ENCODE measurements around the gene HOXD13.

HOXD13 gene

GRCh38 chr2:176079831-176080539 lies 12.5 kb upstream of the HOXD13 start (continued):
- TF ChIP-seq ZNF8 (CRISPR knock-in tag; IDR thresholded peaks at IDR 0.05): no peak

GRCh38 chr2:176080540-176081375 lies 11.8 kb upstream of the HOXD13 start:
- ATAC-seq: peak; percentile 2; the same call in 1 of the 3 replicates
- TF ChIP-seq ARNTL (CRISPR knock-in tag; IDR thresholded peaks at IDR 0.05; ENCODE audit: borderline replicate concordance, low read depth) (peak; percentile 68; the same call in 1 of the 2 replicates), CSRNP3 (CRISPR knock-in tag; IDR thresholded peaks at IDR 0.05) (no peak)

GRCh38 chr2:176081376-176081836 lies 11.1 kb upstream of the HOXD13 start:
- TF ChIP-seq ZNF70 (CRISPR knock-in tag; IDR thresholded peaks at IDR 0.05) (no peak), ZFP3 (CRISPR knock-in tag; IDR thresholded peaks at IDR 0.05) (no peak), ESRRG (CRISPR knock-in tag; IDR thresholded peaks at IDR 0.05) (no peak), ISL1 (CRISPR knock-in tag; IDR thresholded peaks at IDR 0.05) (no peak), ZNF565 (CRISPR knock-in tag; conservative IDR thresholded peaks at IDR 0.05; ENCODE audit: low read depth) (no peak), PATZ1 (CRISPR knock-in tag; IDR thresholded peaks at IDR 0.05; ENCODE audit: borderline replicate concordance) (no peak), RARB (CRISPR knock-in tag; IDR thresholded peaks at IDR 0.05) (no peak), BACH2 (CRISPR knock-in tag; IDR thresholded peaks at IDR 0.05; ENCODE audit: borderline replicate concordance) (no peak), ZNF8 (CRISPR knock-in tag; IDR thresholded peaks at IDR 0.05) (no peak), ZFP30 (CRISPR knock-in tag; IDR thresholded peaks at IDR 0.05) (no peak), TSHZ2 (CRISPR knock-in tag; IDR thresholded peaks at IDR 0.05) (no peak), CREB5 (CRISPR knock-in tag; IDR thresholded peaks at IDR 0.05; ENCODE audit: low read depth) (no peak), CSRNP3 (CRISPR knock-in tag; IDR thresholded peaks at IDR 0.05) (no peak), ZC3H10 (CRISPR knock-in tag; IDR thresholded peaks at IDR 0.05) (no peak), SNAI2 (CRISPR knock-in tag; IDR thresholded peaks at IDR 0.05) (no peak), TCF4 (CRISPR knock-in tag; IDR thresholded peaks at IDR 0.05; ENCODE audit: borderline replicate concordance) (no peak), POU6F1 (CRISPR knock-in tag; IDR thresholded peaks at IDR 0.05; ENCODE audit: borderline replicate concordance, low read depth) (no peak)
- ATAC-seq: no peak
